ENCODE data around the gene PARD3B.

PARD3B gene

GRCh38 chr2:204696124-204696523 lies 150.8 kb downstream of the PARD3B start:
- DNase-seq (ENCODE audit: low read depth), result no peak

GRCh38 chr2:204705243-204705932 lies 160.1 kb downstream of the PARD3B start:
- no peak for DNase-seq (ENCODE audit: low read depth)

GRCh38 chr2:204706939-204707338 lies 161.7 kb downstream of the PARD3B start:
- no peak for DNase-seq (ENCODE audit: low read depth)

GRCh38 chr2:204713211-204713610 lies 167.9 kb downstream of the PARD3B start:
- no peak for DNase-seq (ENCODE audit: low read depth)

- no peak for DNase-seq (ENCODE audit: low read depth)
Observed at GRCh38 chr2:204715361-204715760, 170.1 kb downstream of the PARD3B start.

GRCh38 chr2:204717591-204717990 lies 172.3 kb downstream of the PARD3B start:
- DNase-seq (ENCODE audit: low read depth), result no peak

- no peak for DNase-seq (ENCODE audit: low read depth)
Observed at GRCh38 chr2:204718607-204719006, 173.3 kb downstream of the PARD3B start.

- DNase-seq (ENCODE audit: low read depth), result no peak
Observed at GRCh38 chr2:204720874-204721273, 175.6 kb downstream of the PARD3B start.

GRCh38 chr2:204722207-204722606 lies 176.9 kb downstream of the PARD3B start:
- no peak for DNase-seq (ENCODE audit: low read depth)

GRCh38 chr2:204722691-204723090 lies 177.4 kb downstream of the PARD3B start:
- DNase-seq (ENCODE audit: low read depth), result no peak

GRCh38 chr2:204725693-204726360 lies 180.6 kb downstream of the PARD3B start:
- DNase-seq (ENCODE audit: low read depth), result no peak

- DNase-seq (ENCODE audit: low read depth), result no peak
Observed at GRCh38 chr2:204726831-204727230, 181.6 kb downstream of the PARD3B start.

GRCh38 chr2:204727368-204727767 lies 182.1 kb downstream of the PARD3B start:
- DNase-seq (ENCODE audit: low read depth), result no peak

GRCh38 chr2:204730603-204731002 lies 185.3 kb downstream of the PARD3B start:
- DNase-seq (ENCODE audit: low read depth), result no peak

GRCh38 chr2:204732019-204732418 lies 186.7 kb downstream of the PARD3B start:
- DNase-seq (ENCODE audit: low read depth), result no peak

GRCh38 chr2:204737296-204737695 lies 192.0 kb downstream of the PARD3B start:
- DNase-seq (ENCODE audit: low read depth), result no peak

GRCh38 chr2:204738721-204739120 lies 193.4 kb downstream of the PARD3B start:
- no peak for DNase-seq (ENCODE audit: low read depth)

- DNase-seq (ENCODE audit: low read depth), result no peak
Observed at GRCh38 chr2:204743393-204743960, 198.2 kb downstream of the PARD3B start.

GRCh38 chr2:204744506-204744905 lies 199.2 kb downstream of the PARD3B start:
- DNase-seq (ENCODE audit: low read depth), result no peak

GRCh38 chr2:204748286-204748685 lies 203.0 kb downstream of the PARD3B start:
- DNase-seq (ENCODE audit: low read depth), result no peak

- DNase-seq (ENCODE audit: low read depth), result no peak
Observed at GRCh38 chr2:204749319-204749718, 204.0 kb downstream of the PARD3B start.

- no peak for DNase-seq (ENCODE audit: low read depth)
Observed at GRCh38 chr2:204750389-204750788, 205.1 kb downstream of the PARD3B start.

- no peak for DNase-seq (ENCODE audit: low read depth)
Observed at GRCh38 chr2:204751472-204751871, 206.2 kb downstream of the PARD3B start.

All from activated T-cell treated with anti-CD3 and anti-CD28 coated beads for 1 hour (primary cell).